Measurements from ENCODE around the gene GAS2L3.

- TF ChIP-seq CTCF (IDR thresholded peaks at IDR 0.05 in 2 of 3, conservative IDR thresholded peaks at IDR 0.05 in 1 of 3; ENCODE audit: borderline replicate concordance in 1 of 3, insufficient read depth in 1 of 3, low read depth in 2 of 3, low read length in 2 of 3) = no peak
- no peak for TF ChIP-seq EZH2 (IDR thresholded peaks at IDR 0.05)
- TF ChIP-seq ZNF274 (IDR thresholded peaks at IDR 0.05; ENCODE audit: low read depth, low read length) = no peak
- TF ChIP-seq SIN3A (IDR thresholded peaks at IDR 0.05; ENCODE audit: low read depth) = no peak
- TF ChIP-seq POLR2AphosphoS5 (IDR thresholded peaks at IDR 0.05; ENCODE audit: low read depth, low read length) = no peak
These were observed 1.3 kb upstream of the GAS2L3 start for GRCh38 chr12:100572184-100572583.
